ENCODE data around the gene CERT1.

DNA sequence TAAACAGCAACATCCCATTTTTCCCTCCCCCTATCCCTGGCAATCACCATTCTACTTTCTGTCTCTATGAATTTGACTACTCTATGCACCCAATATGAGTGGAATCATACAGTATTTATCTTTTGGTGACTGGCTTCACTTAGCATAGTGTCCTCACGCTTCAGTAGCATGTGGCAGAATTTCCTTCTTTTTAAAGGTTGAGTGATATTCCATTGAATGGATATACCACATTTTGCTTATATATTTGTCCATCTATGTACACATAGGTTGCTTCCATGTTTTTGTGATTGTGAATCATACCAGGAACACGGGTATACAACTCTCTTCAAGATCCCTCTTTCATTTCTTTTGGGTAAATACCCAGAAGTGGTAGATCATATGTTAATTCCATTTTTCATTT, 69.9 kb downstream of the CERT1 start:
- TF ChIP-seq EZH2phosphoT487 (IDR thresholded peaks at IDR 0.05; ENCODE audit: borderline replicate concordance, low read length), result no peak
- TF ChIP-seq, protein P1, sequence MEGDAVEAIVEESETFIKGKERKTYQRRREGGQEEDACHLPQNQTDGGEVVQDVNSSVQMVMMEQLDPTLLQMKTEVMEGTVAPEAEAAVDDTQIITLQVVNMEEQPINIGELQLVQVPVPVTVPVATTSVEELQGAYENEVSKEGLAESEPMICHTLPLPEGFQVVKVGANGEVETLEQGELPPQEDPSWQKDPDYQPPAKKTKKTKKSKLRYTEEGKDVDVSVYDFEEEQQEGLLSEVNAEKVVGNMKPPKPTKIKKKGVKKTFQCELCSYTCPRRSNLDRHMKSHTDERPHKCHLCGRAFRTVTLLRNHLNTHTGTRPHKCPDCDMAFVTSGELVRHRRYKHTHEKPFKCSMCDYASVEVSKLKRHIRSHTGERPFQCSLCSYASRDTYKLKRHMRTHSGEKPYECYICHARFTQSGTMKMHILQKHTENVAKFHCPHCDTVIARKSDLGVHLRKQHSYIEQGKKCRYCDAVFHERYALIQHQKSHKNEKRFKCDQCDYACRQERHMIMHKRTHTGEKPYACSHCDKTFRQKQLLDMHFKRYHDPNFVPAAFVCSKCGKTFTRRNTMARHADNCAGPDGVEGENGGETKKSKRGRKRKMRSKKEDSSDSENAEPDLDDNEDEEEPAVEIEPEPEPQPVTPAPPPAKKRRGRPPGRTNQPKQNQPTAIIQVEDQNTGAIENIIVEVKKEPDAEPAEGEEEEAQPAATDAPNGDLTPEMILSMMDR (IDR thresholded peaks at IDR 0.05; ENCODE audit: low read depth, low read length, poor library complexity, severe bottlenecking), result no peak
